ENCODE results near the gene DENND11.
"Not testable (repeated sequence)": the region's sequence is repeated elsewhere in the genome, so short reads cannot be mapped to it uniquely, and the experiment has no call there.

DENND11 gene

DNA sequence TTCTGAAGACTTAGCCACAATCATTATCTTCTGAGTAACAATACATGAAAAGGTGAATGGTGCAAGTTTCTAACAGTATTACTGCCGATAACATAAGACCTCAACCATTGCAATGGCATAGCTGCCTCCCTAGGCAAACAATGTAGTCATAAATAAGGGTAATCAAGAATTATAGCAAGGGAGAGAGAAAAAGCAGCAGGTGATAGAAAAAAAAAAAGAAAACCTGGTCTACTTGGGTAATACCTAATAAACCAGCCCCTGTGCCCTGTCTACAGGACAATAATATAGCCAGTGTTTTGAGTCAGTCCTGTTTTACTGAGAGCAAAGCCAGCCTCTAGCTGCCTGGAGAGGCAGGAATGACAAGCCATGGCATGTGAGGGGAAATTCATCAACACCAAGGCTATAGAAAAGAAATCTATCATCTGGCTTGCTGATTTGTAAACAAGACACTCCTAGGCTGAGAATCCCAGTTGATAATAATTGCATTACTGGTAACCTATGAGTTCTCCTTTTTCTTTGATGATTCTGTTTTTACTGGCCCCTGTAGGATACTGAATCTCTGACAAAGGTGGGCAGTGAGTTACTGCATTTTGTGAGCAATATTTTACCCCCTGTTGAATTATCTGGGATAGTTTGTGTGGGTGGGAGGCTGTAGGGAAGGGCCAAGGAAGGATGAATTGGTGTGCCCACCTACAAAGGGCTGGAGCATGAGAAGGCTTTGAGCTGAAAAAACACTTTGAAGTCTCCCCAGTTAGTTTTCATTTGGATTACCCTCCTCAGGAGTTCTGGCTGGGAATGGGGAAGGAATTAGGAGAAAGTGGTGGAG lies 4.5 kb upstream of the DENND11 start:
- DNase-seq: no peak

GRCh38 chr7:141704741-141705140 lies 2.8 kb upstream of the DENND11 start:
- DNase-seq: no peak

- no peak for DNase-seq
These were observed 2.1 kb upstream of the DENND11 start for GRCh38 chr7:141704112-141704511.

GRCh38 chr7:141702892-141703291 lies 926 bp upstream of the DENND11 start:
- DNase-seq: no peak

GRCh38 chr7:141701489-141702046 lies 398 bp downstream of the DENND11 start:
- DNase-seq: peak; percentile 26

DNA sequence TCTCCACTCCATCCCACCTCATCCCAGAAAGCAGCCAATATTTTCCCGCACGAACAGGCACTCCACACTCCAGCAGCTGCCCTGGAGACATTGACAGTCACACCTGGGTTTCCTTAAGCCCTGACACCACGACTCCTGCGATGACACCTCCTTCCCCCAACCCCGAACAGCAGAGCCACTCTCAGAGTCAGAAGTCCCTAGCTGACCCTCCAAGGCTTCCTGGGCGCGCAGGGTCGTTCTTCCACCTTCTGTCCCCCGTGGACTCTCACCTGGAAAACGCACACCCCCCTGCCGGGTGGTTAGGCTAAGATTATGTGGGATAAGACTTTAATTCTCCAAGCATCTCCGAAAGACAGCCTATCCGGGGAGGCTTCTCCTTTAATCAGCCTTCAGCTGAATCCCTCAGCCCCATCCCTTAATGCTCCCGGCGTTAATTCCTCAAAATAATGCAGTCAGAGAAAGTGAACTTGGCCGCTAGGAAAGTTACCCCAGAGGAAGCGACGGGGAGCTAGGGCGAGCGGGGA lies 1.1 kb downstream of the DENND11 start:
- no peak for DNase-seq

- no peak for DNase-seq
These were observed 1.6 kb downstream of the DENND11 start for GRCh38 chr7:141700296-141700847.

- no peak for DNase-seq
These were observed 2.1 kb downstream of the DENND11 start for GRCh38 chr7:141699860-141700259.

DNA sequence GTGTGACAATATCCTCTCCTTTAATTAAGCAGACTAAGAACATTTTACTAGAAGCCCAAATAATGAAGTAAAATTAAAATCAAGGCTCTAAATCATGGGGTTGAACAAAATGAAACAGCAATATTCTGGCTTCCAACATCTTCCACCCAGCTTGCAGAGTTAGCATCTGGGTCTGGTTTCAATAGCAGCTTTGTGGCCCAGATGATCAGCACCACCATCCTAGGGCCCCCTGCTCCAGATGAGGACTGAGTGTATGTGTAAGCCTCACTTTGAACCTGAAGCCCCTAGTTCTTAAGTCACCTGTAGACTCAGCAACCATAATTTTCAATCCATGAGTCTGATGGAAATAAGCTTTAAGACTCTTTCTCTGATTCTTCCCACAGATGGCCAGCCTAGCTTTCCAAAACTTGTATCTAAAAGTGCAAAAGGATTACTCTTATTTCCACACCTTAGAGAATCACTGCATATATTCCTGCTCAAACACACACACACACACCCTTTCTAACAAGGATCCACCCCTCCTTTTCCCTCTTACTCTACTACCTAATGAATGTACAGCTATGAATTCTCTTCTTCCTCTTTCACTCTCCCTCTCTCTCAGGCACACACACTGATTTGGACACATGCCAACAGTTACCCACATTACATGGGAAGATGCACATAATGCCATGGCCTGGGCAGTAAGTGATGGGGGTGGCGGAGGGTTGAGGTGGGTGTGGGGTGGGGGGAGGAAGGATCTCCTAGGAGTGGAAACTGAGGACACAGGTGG lies 3.5 kb downstream of the DENND11 start:
- DNase-seq: no peak

DNA sequence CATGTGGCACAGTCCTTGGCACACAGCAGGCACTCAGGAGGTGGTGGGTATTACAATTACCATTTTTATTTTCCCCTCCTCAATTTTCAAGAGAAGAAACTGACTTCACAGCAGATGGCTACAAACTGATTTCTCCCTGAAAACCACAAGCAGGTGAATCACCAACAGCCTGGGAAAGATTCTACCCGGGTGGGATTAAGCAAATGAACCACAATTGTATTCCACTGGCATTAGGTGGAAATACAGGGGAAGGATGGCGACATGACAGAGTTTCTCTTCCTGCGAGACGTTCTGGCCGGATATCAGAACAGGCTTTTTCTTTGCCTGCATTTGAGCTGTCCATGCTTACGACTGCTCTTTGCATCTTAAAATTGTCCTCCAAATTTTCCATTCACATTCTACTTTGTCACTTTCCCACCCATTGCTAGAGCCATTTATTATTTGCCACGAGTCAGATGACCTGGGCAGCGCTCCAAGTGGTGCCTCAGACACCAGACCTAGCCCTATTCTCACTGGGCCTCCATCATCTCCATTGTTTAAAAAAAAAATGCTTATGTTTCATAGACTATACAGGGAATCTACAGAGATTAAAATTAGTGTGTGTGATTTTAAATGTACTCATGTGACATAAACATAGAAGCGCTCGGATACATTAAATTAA lies 4.6 kb downstream of the DENND11 start:
- no peak for DNase-seq

DNA sequence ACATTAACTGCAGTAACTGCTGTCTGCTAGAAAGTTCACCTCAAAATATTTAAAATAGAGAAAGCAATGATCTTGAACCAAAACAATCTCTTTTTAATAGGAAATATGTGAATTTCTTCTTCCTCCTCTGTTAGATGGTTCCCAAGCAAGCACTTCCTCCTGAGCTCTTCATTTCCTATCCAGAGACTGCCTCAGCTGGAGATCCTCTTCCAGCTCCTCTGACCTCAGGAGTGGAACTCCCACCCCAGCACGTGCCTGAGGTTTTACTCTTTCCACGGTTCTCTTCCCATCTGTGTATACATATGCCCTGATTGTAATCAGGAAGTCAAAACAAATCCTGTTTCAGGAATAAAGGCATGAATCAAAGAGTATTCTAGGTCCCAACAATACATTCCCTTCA lies 5.6 kb downstream of the DENND11 start:
- DNase-seq: no peak

GRCh38 chr7:141695803-141696289 lies 6.1 kb downstream of the DENND11 start:
- DNase-seq: no peak

- DNase-seq: no peak
These were observed 8.9 kb downstream of the DENND11 start for GRCh38 chr7:141693082-141693481.

- no peak for DNase-seq
These were observed 10.0 kb downstream of the DENND11 start for GRCh38 chr7:141691961-141692360.

DNA sequence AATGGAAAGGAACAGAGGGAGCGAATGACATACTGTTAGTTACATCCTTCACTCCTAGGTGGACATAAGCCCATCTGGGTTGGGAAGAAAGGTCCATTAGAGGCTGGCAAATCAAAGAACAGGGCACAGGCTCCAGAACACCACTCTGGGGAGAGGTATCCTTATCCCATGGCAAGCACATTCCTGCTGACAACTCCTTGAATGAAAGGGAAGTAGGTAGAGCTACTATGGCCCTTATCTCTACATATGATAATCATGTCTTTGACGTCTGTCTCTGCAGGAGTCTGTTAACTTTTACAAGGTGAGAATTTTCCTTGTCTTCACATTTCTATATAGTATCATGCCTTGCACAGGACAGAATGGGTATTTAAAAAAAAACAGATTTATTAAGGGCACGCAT lies 10.4 kb downstream of the DENND11 start:
- DNase-seq: no peak

DNA sequence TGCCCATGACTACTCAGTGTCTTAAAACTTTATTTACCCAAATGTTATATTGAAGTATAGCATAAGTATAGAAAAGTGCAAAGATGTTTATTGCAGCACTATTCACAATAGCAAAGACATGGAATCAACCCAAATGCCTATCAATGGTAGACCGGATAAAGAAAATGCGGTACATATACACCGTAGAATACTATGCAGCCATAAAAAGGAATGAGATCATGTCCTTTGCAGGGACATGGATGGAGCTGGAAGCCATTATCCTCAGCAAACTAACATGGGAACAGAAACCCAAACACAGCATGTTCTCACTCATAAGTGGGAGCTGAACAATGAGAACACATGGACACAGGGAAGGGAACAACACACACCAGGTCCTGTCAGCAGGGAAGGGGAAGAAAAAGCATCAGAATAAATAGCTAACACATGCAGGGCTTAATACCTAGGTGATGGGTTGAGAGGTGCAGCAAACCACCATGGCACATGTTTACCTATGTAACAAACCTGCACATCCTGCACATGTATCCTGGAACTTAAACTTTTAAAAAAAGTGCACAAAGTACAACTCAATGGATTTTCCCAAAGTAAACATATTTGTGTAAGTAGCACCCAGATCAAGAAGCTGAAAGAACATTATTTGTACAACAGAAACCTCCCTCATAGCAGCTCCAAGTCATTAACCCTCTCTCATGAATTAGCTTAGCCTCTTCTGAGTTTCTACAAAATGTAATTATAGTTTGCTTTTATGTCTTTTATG lies 12.7 kb downstream of the DENND11 start:
- DNase-seq: not testable (repeated sequence)

- DNase-seq: no peak
These were observed 13.9 kb downstream of the DENND11 start for GRCh38 chr7:141688043-141688442.

- no peak for DNase-seq
These were observed 15.3 kb downstream of the DENND11 start for GRCh38 chr7:141686670-141687069.

GRCh38 chr7:141686074-141686473 lies 15.9 kb downstream of the DENND11 start:
- no peak for DNase-seq

GRCh38 chr7:141685285-141686023 lies 16.5 kb downstream of the DENND11 start:
- DNase-seq: no peak

- DNase-seq: no peak
These were observed 23.0 kb downstream of the DENND11 start for GRCh38 chr7:141679014-141679413.

All from GDM1 (cell line).